HUDEP-2 (cell line): ENCODE results near the gene TLR3.
"Not testable (repeated sequence)": the region's sequence is repeated elsewhere in the genome, so short reads cannot be mapped to it uniquely, and the experiment has no call there.

Source experiments
- DNase-seq, 76 experiments: peaks; one replicate each; lab custom pipeline; 2025; ENCODE audit not compliant: unreplicated experiment in 76 of 76; lab: John Stamatoyannopoulos, UW

Gene TLR3

GRCh38 chr4:186068581-186069348 is at the start of gene TLR3:
TSS of gene TLR3 (plus strand) at chr4:186069156. CDS start at chr4:186076620, 7,464 bp downstream.
- DNase-seq = peak in 1 of 76 experiments; percentile 9

DNA sequence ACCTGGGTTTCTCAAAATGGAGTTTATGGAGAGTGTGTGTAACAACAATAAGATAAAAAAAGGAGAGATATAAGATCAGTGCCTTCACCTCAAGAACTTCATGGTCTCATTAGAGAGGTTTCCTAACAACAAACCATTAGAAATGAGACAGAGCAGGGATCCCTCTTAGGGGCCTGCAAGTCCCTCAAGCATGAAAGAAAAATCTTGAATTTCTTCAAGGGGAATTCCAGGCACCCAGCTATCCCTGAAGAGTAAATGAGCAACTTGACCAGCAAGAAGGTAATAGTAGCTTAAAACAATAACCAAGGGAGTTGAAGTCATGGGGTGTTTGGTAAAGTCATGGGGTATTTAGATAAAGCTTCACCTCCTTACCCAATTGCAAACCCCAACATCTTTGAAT is 49.7 kb upstream of the TLR3 start:
- DNase-seq = no peak

- DNase-seq = no peak
Measured at GRCh38 chr4:186020106-186020792, 48.7 kb upstream of the TLR3 start.

- DNase-seq = no peak
Measured at GRCh38 chr4:186020793-186021407, 48.1 kb upstream of the TLR3 start.

GRCh38 chr4:186021461-186022167 is 47.3 kb upstream of the TLR3 start:
- DNase-seq = no peak

DNA sequence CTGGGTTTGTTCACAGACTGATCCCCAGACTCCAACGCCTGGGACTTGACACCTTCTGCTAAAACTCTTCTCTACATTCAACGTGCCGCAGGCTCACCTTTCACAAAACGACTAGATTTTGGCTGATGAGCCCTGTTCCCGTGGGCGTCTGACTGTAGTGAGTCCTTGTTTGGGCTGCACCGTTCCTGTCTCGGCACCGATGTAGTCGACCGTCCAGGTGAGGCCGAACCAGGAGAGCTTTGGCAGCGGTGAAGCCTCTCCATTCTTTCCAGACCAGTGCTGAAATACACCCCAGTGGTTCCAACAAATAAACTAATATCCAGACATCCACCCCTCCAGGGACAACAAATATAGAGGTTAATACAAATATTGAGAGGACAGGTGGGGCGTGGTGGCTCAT is 45.0 kb upstream of the TLR3 start:
- DNase-seq = no peak

DNA sequence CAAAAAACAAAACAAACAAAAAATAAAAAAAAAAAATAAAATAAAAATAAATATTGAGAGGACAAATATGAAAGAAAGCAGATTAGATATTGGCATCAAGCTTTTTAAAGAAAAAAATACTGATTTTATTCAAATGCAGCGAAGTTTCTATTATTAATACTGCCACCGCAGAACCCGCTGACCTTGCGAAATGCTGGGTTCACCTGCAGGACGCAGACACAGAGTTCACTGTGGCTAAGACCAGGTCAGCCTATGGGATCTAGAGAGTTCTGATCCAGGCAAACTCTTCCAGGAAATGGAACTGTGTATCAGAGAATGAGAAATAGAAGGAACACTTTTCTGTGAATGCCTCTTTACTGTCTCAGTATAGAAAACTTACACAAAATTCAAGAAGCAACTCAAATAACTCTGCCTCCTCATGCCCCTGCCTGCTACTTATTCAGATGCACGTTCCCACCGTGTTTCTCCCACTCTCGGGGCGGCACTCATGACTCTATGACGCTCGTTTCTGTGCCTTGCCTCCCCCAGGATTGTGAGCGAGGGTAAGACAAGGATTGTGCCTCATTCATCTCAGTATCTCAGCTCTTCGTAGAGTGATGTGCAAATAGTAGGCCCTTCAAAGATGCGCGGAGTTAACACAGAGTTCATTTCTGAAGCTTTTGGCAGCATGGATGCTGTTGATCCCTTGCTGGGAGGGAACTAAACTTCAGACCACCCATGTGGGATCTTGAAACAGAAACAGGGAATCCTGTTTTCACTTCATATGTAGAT is 44.1 kb upstream of the TLR3 start:
- no peak for DNase-seq

- DNase-seq = no peak
Measured at GRCh38 chr4:186025408-186025690, 43.6 kb upstream of the TLR3 start.

DNA sequence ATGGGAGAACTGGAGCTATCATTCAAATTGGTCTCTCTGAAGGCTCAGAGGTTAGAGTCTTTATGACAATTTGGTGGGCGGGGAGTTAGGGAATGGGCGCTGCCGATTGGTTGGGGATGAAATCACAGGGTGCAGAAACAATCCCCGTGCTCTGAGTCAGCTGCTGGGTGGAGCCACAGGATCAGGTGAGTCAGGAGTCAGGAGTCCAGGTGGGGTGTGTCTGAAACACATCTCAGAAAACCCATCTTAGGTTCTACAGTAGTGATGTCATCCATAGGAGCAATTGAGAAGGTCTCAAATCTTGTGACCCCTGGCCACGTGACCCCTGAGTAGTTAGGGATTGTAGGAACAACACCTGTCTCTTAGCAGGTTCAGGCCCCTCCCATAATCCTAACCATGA is 41.6 kb upstream of the TLR3 start:
- DNase-seq = no peak

DNA sequence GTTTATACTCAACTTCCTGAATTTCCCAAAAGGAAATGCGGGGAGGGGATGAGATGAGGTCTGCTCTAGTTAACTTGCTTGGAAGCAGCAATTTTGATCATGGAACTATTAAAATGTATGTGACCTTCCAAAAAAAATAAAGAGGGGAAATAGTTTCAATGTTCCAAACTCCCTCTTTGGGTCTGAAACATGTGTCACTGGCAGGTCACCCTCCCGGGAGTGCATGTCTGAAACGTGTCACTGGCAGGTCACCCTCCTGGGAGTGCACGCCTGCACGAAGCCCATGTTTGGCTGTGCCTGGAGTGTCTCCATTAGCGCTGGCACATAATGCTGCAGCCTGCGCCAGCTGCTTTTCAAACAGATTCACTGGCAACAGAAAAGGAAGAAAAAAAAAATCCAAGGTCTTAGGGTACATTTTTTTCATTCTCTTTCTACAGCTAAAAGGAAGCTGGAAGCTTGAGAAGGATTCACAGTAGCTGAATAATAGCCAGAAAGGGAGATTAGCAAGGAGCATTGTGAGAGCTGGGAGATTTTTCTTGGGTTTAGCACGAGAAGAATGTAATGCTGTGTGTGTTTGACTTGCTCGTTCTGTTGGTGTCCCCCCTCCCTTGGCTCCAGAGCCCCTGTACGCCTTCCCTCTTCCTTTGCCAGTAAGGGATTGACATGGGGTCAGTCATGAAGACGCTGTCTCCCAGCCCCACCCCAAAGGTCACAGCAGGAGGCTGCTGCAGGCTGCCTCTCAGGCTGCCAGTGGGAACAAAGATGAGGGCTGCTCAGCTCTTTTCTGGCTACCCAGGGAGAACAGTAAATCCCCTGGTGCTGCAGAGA is 39.2 kb upstream of the TLR3 start:
- no peak for DNase-seq

DNA sequence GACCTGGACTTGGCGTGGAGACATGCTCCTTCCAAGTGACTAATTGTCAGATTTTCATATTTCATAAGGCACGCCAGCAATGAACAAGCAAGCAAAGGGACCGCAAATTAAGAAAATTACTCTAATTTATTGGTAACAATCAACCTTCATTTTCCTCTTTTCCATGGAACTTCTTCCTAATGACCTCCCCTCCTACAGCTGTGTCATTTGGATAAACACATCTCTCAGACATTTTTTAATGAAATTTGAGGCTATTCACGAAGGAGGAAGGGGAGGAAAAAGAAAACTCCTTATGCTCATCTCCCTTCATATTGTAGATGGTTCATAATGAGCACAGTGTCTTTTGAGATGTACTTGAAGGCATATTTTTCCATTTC is 38.6 kb upstream of the TLR3 start:
- DNase-seq = no peak

- DNase-seq = no peak
Measured at GRCh38 chr4:186030795-186031194, 38.2 kb upstream of the TLR3 start.

- DNase-seq = no peak
Measured at GRCh38 chr4:186032259-186032658, 36.7 kb upstream of the TLR3 start.

DNA sequence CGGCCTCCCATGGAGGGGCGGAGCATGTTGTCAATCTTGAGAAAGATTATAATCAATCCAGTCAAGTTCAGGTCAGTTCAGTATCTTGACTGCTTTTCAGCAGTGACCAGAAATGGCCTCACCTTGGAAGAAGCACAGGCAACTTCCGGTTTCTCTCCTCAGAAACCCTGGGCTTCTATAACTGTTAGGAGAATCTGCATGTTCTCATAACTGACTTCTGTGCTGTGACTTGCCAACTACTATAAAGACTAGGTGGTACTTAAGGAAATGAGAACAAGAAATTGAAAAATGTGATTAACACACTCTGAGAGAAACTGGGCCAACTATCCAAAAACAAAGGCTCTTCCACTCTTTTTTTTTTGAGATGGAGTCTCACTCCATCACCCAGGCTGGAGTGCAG is 35.9 kb upstream of the TLR3 start:
- DNase-seq = no peak

- not testable (repeated sequence) for DNase-seq
Measured at GRCh38 chr4:186034613-186035012, 34.3 kb upstream of the TLR3 start.

DNA sequence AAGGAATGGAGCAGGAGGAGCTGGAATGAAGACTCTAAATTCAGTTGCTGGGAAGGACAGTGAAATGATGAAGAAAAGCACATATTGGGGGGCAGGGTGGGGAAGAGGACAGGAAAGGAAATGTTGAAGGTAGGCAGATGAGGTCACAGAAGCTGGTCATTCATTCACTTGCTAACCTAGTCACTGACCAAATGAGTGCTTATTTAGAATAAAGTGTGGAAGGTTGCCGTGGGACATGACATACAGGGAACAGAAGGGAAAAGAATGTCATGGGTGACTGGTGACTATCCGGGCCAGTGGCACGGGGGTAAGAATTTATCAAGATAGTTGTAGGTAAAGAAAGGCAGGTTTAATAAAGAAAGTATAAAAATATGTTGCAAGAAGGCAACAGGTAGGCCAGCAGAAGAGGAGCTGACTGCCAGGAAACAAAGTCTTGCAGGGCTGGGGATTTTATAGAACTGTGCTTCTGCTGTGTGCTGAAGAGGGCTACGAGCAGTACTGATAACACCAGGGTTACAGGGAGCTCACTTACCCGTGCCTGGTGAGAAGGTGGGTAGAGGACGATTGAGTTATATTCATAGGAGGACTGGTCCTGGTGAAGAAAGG is 31.9 kb upstream of the TLR3 start:
- no peak for DNase-seq

DNA sequence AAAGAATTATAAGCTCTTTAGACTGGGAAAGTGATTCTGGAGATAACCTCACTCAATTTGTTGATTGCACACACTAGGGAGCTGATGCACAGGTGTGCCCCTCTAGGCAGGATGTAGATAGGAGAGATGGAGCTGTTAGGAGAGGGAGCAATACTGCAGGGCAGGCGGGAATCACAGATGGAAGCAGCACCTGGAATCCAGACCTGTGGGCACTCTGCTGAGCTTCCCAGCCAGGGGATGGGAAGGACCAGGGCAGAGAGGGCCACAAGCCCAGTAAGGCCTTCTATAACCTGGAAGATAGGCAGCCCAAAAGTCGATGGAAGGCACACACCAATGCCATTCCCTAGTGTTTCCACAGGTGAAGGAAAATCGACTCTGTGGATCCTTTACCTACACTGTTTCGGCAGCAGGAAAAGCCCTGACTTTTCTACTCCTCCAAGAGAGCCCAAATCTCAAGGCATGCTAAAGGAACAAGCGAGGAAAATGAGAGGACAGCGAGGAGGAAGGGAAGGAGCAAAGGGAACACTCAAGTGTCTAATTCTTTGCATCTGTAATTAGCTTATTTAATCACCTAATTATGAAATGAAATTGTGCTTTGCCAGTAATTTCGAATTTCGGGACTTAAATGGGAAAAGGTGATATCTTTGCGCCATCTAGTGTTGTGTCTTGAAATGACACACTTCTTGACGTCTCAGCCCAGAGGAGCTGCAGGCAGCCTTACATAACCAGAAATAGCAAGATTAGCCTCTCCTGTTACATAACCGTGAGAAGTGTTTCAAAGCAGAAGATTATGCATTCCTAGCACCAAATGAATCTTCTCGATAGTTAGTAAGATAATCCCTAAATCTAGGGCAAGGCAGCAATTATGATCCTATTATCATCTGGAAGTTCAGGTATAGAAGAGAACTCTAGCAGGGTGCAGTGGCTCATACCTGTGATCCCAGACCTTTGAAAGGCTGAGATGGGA is 31.0 kb upstream of the TLR3 start:
- DNase-seq = peak in 35 of 76 experiments; percentile 1 to 59 (median 19)

GRCh38 chr4:186039697-186040096 is 29.3 kb upstream of the TLR3 start:
- DNase-seq = no peak
